SKM-1 (cell line): ENCODE data around the gene B3GALT5.

ENCODE experiments used
- DNase-seq: peaks from one replicate; lab custom pipeline; 2025; ENCODE audit not compliant: unreplicated experiment; lab: John Stamatoyannopoulos, UW

B3GALT5 gene

GRCh38 chr21:39641827-39642450 lies 29.2 kb downstream of the B3GALT5 start:
- no peak for DNase-seq

GRCh38 chr21:39644062-39644560 lies 31.4 kb downstream of the B3GALT5 start:
- no peak for DNase-seq

- no peak for DNase-seq
Observed at GRCh38 chr21:39645331-39645730, 32.6 kb downstream of the B3GALT5 start.

- DNase-seq: no peak
Observed at GRCh38 chr21:39647476-39647875, 34.7 kb downstream of the B3GALT5 start.

- no peak for DNase-seq
Observed at GRCh38 chr21:39648879-39649278, 36.1 kb downstream of the B3GALT5 start.

GRCh38 chr21:39649526-39649925 lies 36.8 kb downstream of the B3GALT5 start:
- DNase-seq: no peak

- no peak for DNase-seq
Observed at GRCh38 chr21:39650306-39650705, 37.6 kb downstream of the B3GALT5 start.

- DNase-seq: no peak
Observed at GRCh38 chr21:39650801-39651200, 38.1 kb downstream of the B3GALT5 start.

GRCh38 chr21:39651206-39651605 lies 38.5 kb downstream of the B3GALT5 start:
- no peak for DNase-seq

- DNase-seq: no peak
Observed at GRCh38 chr21:39654951-39655350, 42.2 kb downstream of the B3GALT5 start.

GRCh38 chr21:39655589-39655988 lies 42.8 kb downstream of the B3GALT5 start:
- no peak for DNase-seq

GRCh38 chr21:39656209-39656608 lies 43.5 kb downstream of the B3GALT5 start:
- no peak for DNase-seq

- no peak for DNase-seq
Observed at GRCh38 chr21:39657091-39657689, 44.5 kb downstream of the B3GALT5 start.

GRCh38 chr21:39658066-39658465 lies 45.3 kb downstream of the B3GALT5 start:
- DNase-seq: no peak

GRCh38 chr21:39659070-39659815 lies 46.5 kb downstream of the B3GALT5 start:
- DNase-seq: no peak

- DNase-seq: no peak
Observed at GRCh38 chr21:39660191-39660980, 47.6 kb downstream of the B3GALT5 start.

- DNase-seq: no peak
Observed at GRCh38 chr21:39661121-39661520, 48.4 kb downstream of the B3GALT5 start.

GRCh38 chr21:39661740-39662139 lies 49.0 kb downstream of the B3GALT5 start:
- no peak for DNase-seq

- DNase-seq: no peak
Observed at GRCh38 chr21:39662411-39662953, 49.7 kb downstream of the B3GALT5 start.

GRCh38 chr21:39663066-39663465 lies 50.3 kb downstream of the B3GALT5 start:
- no peak for DNase-seq
